Right renal cortex interstitium (tissue), 3 donors: Measurements from ENCODE around the gene PHF24. TPM values are rescaled to one million over a fixed set of nuclear protein-coding genes. Genes with fewer than 3 reads are reported as not detected.
"Not testable (repeated sequence)": the region's sequence is repeated elsewhere in the genome, so short reads cannot be mapped to it uniquely, and the experiment has no call there.

Experiments
- DNase-seq, 3 donors: peaks; one replicate each; pipeline ENCODE4 v3.0.0-alpha.2; 2013; ENCODE audit warnings: low read depth in 3 of 3, low spot score in 2 of 3
- polyA plus RNA-seq, 3 donors: library from polyadenylated mRNA; unstranded; fragments of 120-200 nt; gene quantifications; one replicate each; pipeline ENCODE4 v1.2.1, GENCODE V29; 2013; ENCODE audit not compliant: insufficient read length in 3 of 3

PHF24 gene
- polyA plus RNA-seq, result under 1 TPM; 0.17 to 0.21 (median 0.19) TPM

- peak in 1 of 3 donors; percentile 2 for DNase-seq
Observed at GRCh38 chr9:34957492-34958410, at the start of gene PHF24. PHF24 (plus strand) TSS chr9:34958285; CDS start chr9:34971299, 13,014 bp downstream.

GRCh38 chr9:34927061-34927460, 31.0 kb upstream of the PHF24 start:
- no peak for DNase-seq

DNA sequence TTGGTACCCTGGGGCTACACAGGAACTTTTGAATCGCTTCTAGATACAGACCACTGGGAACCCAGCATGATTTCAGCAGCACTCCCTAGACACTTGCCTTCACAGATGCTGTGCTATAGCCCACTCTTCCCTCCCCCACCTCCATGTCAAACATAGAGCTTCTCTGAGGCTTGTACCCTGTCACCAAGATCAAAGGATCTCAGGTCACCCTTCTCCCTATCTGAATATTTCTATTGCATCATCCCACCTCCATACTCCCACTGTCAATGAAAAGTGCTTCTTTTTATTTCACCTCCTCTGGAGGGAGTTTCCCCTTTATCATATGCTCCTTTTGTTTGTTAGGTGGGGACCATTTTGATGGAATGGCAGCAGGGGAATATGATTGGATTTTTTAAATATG, 29.2 kb upstream of the PHF24 start:
- no peak for DNase-seq

DNA sequence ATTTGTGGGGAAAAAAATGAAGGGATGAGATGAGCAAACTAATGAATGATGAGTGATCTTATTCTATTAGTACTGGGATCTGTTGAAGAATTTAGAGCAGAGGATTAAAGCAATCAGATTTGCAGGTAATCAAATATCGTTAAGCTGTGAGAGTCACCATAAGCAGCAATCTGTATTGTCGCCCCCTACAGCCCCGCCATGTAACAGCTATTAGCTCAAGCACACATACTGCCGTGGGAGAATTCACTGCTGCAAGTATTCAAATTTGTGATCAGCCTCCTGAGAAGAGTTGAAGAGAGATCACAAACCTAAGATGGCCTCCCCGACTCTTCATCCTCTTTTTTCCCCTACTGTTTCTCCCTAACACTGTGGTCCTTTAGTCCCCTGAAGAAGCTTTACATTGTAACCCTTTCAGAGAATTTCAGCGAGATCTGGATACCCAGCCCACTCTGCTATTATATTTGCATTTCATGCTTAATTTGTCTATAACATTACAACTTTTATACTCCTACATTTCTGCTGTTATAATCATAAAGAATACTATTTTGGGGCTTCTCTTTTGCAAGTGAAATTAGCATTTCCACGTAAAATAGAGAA, 28.5 kb upstream of the PHF24 start:
- DNase-seq, result peak in 1 of 3 donors; percentile 10

- DNase-seq, result not testable (repeated sequence)
Observed at GRCh38 chr9:34939989-34940388, 18.1 kb upstream of the PHF24 start.

DNA sequence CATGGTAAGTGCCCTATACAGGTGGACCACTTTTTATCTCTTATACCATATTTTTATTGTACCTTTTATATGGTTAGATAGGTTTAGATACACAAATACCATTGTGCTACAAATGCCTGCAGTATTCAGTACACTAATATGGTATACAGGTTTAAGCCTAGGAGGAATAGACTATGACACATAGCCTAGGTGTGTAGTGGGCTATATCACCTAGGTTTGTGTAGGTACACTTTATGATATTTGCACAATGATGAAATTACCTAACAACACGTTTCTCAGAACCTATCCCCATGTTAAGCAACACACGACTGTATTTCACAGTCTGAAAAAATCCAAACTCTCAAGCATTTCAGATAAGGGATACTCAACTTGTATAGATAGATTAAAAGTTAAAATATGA, 9.6 kb upstream of the PHF24 start:
- DNase-seq, result no peak

DNA sequence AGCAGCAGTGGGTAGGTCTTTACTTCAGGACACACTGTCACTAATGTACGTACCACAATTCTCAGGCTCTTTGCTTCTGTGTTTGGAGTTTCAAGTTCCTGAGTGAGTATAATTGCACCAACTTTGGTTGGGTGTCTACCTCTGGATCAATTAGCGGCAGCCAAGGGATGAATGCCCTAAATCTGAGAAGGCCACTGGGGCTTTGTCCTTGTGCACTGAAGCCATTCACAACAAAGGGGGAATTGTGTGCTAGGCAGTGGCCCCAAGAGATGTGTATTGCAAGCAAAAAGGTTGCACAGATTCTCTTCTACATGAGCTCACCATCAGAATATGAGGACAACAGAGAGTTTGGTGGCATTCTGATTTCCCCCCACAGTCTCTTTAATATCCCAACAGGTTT, 3.9 kb upstream of the PHF24 start:
- DNase-seq, result no peak

DNA sequence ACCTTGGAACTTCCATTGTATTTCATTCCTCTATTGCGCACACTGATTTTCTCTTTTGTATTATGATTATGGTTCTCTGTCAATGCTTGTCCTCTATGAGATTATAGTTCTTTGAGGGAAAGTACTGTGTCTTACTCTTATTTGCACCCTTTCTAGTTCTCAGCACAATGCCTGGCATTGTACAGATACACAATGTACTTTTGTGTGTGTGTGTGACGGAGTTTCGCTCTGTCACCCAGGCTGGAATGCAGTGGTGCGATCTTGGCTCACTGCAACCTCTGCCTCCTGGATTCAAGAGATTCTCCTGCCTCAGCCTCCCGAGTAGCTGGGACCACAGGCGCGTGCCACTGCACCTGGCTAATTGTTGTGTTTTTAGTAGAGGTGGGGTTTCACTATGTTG, 2.0 kb upstream of the PHF24 start:
- not testable (repeated sequence) for DNase-seq

- no peak for DNase-seq
Observed at GRCh38 chr9:34956648-34957047, 1.4 kb upstream of the PHF24 start.

DNA sequence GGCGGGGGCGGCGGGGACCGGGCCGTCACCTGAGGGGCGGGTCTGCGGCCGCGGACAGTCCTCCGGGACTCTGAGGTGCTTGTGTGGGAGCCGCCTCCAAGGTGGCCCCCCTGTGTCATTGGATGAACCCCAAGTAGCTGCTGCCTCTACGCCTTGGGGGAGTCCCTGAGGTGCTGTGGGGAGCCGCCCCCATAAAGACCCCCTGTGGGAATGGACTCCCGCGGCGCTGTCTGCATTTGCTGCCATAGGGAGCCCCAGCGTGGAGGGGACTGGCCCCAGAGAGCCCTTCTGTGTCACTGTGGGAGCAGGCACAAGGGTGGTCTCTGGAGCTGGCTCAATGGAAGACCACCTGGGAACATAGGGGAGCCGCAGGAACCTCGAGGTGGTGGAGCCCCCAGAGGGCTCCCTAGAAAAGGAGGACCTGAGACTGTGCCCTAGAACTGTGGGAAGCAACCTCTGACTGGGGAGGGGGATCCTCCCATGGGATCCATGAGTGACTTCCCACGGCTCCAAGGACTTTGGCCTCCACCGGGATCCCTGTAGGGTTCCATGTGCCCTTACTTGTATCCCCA, 412 bp downstream of the PHF24 start:
- no peak for DNase-seq

- no peak for DNase-seq
Observed at GRCh38 chr9:34959461-34959860, 1.4 kb downstream of the PHF24 start.

- DNase-seq, result no peak
Observed at GRCh38 chr9:34961574-34962490, 3.7 kb downstream of the PHF24 start.

DNA sequence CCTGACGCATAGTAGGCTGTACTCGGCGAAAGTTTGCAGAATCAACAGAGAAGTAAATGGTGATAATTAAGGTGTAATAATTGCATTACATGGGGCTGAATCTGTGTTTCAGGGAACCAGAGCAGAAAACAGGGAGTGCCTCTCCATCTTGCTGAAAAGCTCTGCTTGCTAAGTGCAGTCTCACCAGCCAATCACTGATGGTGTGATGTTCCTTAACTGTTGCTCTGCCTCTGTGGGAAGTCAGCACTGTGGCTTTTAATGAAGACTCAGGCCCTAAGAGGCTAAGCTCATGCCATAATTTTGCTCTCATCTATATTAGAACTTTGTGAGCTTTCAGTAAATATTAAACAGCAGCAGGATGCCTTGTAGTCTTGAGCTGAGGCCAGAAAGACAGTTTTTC, 4.5 kb downstream of the PHF24 start:
- no peak for DNase-seq

DNA sequence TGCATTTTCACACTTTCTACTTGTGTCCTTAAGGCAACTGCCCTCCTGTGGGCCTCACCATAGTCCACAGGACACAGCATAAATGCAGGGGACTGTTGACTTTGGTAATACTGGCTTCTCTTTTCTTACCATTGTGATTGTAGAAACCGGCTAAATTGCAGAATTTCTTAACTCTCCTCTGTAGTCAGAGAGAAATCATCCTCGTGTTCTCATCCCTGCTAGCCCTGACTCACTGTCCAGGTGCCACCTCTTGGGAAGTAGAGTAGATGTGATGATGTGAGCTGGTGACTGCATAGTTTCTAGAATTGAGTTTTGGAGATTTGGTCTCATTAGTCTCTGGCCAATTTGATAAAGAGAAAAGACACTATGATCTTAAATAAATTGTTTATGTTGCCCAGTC, 5.5 kb downstream of the PHF24 start:
- no peak for DNase-seq

DNA sequence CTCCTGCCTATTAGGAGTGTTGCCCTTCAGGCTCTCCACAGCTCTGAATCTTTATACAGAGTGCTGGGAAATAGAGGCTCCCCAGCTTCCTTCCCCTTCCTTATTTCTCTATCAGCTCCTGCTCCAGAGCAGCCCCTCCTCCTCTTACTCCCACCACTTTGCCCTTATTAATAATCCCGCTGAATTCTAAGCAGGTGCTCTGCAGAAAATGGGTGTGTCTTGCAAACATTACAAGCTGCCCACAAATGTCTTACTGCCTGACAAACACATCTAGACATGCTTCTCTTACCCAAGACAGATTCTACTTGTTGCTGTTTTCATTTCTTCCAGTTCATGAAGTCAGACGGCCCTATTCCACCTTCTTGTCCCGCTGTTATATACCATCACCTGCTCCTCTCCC, 6.4 kb downstream of the PHF24 start:
- DNase-seq, result no peak

DNA sequence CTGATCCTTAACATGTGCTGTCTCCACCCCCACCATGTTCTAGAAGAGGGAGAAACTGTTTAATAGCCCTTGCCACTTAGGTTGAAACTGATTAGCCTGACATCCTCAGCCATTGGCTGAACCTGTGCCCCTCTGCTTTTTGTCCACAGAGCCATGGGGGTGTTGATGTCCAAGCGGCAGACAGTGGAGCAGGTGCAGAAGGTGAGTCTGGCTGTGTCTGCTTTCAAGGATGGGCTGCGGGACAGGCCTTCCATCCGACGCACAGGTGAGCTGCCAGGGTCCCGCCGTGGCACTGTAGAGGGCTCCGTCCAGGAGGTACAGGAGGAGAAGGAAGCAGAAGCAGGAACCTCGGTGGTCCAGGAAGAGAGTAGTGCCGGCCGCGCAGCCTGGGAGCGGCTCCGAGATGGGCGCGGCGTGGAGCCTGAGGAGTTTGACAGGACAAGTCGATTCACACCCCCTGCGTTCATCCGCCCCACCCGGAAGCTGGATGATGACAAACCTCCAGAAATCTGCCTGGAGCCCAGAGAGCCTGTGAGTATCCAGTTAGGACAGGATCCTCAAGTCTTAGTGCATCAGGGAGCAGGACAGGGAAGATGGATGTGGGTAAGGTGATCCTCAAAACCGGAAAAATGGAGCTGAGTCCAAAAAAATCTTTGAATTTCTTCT, 13.2 kb downstream of the PHF24 start:
- no peak for DNase-seq

DNA sequence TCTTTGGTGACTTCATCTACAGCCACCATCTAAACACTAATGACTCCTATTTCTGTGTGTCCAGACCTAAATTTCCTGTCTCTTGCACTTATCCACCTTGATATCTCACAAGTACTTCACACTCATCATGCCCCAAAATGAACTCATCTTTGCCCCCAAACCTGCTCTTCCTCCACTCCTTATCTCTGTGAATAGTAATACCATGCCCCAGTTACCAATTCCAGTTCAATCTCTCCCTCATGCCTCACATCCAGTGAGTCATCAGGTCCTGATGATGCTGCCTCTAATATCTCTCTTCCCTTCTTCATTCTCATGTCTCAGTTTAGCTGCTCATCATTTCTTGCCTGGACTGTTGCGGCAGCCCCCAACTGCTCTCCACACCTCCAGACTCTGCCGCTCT, 16.6 kb downstream of the PHF24 start:
- DNase-seq, result no peak

DNA sequence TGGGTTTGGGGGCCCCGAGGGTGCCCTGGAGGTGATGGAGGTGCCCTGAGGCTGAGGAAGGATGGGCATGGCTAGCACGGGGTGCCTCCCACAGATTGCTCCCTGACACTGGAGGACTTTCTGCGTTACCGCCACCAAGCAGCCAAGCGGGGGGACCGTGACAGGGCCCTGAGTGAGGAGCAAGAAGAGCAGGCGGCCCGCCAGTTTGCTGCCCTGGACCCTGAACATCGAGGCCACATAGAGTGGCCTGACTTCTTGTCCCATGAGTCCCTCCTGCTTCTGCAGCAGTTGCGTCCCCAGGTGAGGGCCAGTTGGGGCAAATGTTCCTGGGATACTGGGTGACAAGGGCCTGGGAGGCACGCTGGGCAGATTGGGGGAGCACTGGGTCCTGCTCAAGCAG, 18.4 kb downstream of the PHF24 start:
- DNase-seq, result no peak

DNA sequence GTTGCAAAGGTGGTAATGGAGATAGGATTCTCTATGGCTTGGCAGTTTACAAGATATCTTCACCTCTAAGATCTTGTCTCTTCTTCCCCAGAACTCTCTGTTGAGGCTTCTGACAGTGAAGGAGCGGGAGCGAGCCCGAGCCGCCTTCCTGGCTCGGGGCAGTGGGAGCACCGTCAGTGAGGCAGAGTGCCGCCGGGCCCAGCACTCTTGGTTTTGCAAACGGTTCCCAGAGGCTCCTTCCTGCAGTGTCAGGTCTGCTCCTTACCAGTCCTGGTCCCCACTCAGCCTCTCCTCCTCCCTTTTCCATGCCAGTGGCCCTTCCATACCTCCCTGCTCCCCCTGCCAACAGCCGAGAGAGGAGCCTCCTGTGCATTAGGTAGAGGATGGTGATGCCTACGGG, 18.9 kb downstream of the PHF24 start:
- no peak for DNase-seq

GRCh38 chr9:34980181-34980761, 22.2 kb downstream of the PHF24 start:
- no peak for DNase-seq
